Karpas-422 (cell line): ENCODE data around the gene TBC1D19. TPM values are rescaled to one million over a fixed set of nuclear protein-coding genes. Genes with fewer than 3 reads are reported as not detected.

Experiments
- DNase-seq: peaks from one replicate; pipeline ENCODE4 v3.0.0-alpha.2; 2015
- H2AFZ ChIP-seq: fragments of 200-600 bp; sonication (generic); 2 replicates; pipeline ENCODE4 v1.6.1; 2014; ENCODE audit warnings: antibody characterized with exemption, low read length, mixed read lengths
- H3K27ac ChIP-seq: fragments of 200-600 bp; sonication (generic); 2 replicates; pipeline ENCODE4 v1.5.1; 2014; ENCODE audit warnings: mild to moderate bottlenecking, low read length, moderate library complexity
- H3K27me3 ChIP-seq: fragments of 200-600 bp; sonication (generic); 2 replicates; pipeline ENCODE4 v1.6.1; 2014; ENCODE audit warnings: low read length, mixed read lengths
- H3K36me3 ChIP-seq: fragments of 200-600 bp; sonication (generic); 2 replicates; pipeline ENCODE4 v1.6.1; 2014; ENCODE audit warnings: low read length, mixed read lengths; ENCODE audit not compliant: insufficient read depth
- H3K4me1 ChIP-seq: fragments of 200-600 bp; sonication (generic); 2 replicates; pipeline ENCODE4 v1.6.1; 2014; ENCODE audit warnings: mild to moderate bottlenecking, low read length, mixed read lengths
- H3K4me2 ChIP-seq: fragments of 200-600 bp; sonication (generic); 2 replicates; pipeline ENCODE4 v1.6.1; 2014; ENCODE audit warnings: low read length, low read depth, mild to moderate bottlenecking; ENCODE audit not compliant: poor library complexity, severe bottlenecking
- H3K4me3 ChIP-seq: fragments of 200-600 bp; sonication (generic); 2 replicates; pipeline ENCODE4 v1.5.1; 2014; ENCODE audit warnings: mild to moderate bottlenecking, antibody characterized with exemption, low read length, mixed read lengths
- H3K79me2 ChIP-seq: fragments of 200-600 bp; sonication (generic); 2 replicates; pipeline ENCODE4 v1.6.1; 2014; ENCODE audit warnings: mild to moderate bottlenecking, low read length, mixed read lengths
- H3K9ac ChIP-seq: fragments of 200-600 bp; sonication (generic); 2 replicates; pipeline ENCODE4 v1.6.0; 2014; ENCODE audit warnings: low read length
- H3K9me2 ChIP-seq: fragments of 200-600 bp; sonication (generic), shearing (Covaris generic); replicated peaks from 2 replicates; pipeline ENCODE4 v1.6.0; 2014; ENCODE audit warnings: mild to moderate bottlenecking, low read length, moderate library complexity; ENCODE audit not compliant: insufficient read depth
- H3K9me3 ChIP-seq: fragments of 300-700, 200-600 bp; sonication (generic); 2 replicates; pipeline ENCODE4 v1.6.1; 2014; ENCODE audit warnings: low read length, mixed read lengths
- H4K20me1 ChIP-seq: fragments of 200-600 bp; sonication (generic); 2 replicates; pipeline ENCODE4 v1.6.1; 2014; ENCODE audit warnings: mild to moderate bottlenecking, antibody characterized with exemption, low read length, low read depth; ENCODE audit not compliant: insufficient read depth
- total RNA-seq: library from RNA; depleted of rRNA; stranded (reverse); fragments of >200 nt; shearing (Covaris generic); gene quantifications from 2 replicates; pipeline ENCODE4 v1.2.3, GENCODE V29; 2014; ENCODE audit warnings: low replicate concordance

TBC1D19 gene
- total RNA-seq, 1 experiment from 2014 or later: 14.1 TPM

DNA sequence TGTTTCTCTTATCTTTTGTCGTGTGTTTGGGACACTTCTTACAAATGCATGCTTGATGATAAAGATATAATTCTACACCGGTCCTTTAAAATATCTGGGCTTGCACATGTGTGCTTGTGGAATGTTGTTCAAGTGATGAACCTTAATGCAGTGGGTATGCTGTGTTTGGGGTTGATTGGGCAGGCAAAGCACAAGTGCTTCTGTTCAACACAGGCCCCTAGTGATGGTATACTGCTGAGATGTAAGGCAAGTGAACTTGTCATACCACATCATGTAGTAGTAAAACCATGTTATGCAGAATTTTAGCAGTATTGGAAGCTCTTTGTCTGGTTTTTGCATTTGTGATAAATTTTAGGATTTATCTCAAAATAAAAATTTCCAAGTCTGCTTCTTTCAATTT, 23.9 kb downstream of the TBC1D19 start:
- no peaks in the 10 kb centered on the region for H3K36me3 ChIP-seq
- no peak for DNase-seq
- no peak overlapping the region for H3K27ac ChIP-seq

DNA sequence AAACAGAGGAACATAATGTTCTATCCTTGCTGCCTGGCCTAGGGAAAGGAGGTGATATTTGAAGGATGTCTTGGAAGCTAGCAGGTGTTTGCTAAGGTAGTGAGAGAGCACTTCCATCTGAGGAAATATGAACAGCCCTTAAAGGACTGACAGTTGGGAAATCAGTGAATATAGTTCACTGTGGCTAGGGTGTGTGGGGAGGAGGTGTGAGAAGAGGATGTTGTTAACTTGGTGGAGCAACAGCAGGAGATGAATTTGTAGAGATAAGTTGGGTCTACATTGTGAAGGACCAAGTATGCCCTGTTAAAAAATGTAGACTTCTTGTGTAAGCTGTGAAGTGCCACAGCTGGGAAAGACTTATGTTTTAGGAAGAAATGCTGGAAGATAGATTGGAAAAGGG, 25.5 kb downstream of the TBC1D19 start:
- H3K9me2 ChIP-seq: no peaks in the 10 kb centered on the region
- H3K4me3 ChIP-seq: no peak overlapping the region
- DNase-seq: no peak
- no peak overlapping the region for H2AFZ ChIP-seq
- no peaks in the 10 kb centered on the region for H3K9me3 ChIP-seq
- no peaks in the 10 kb centered on the region for H3K4me1 ChIP-seq
- no peak overlapping the region for H3K27ac ChIP-seq
- H3K27me3 ChIP-seq: no peaks in the 10 kb centered on the region
- peaks cover 3% of the 10 kb centered on the region; the same call in 1 of the 2 replicates for H4K20me1 ChIP-seq
- H3K9ac ChIP-seq: no peak overlapping the region
- H3K36me3 ChIP-seq: no peaks in the 10 kb centered on the region
- H3K4me2 ChIP-seq: no peak overlapping the region
- no peaks in the 10 kb centered on the region for H3K79me2 ChIP-seq

More for the DNA sequence above, 23.9 kb downstream of the TBC1D19 start:
- Histone ChIP-seq H3K9me3 (no peaks in the 10 kb centered on the region), H4K20me1 (peaks cover 3% of the 10 kb centered on the region; the same call in 1 of the 2 replicates), H3K9ac (no peak overlapping the region), H3K4me2 (no peak overlapping the region), H3K4me3 (no peak overlapping the region), H2AFZ (no peak overlapping the region), H3K9me2 (no peaks in the 10 kb centered on the region), H3K4me1 (no peaks in the 10 kb centered on the region), H3K27me3 (no peaks in the 10 kb centered on the region), H3K79me2 (no peaks in the 10 kb centered on the region)

DNA sequence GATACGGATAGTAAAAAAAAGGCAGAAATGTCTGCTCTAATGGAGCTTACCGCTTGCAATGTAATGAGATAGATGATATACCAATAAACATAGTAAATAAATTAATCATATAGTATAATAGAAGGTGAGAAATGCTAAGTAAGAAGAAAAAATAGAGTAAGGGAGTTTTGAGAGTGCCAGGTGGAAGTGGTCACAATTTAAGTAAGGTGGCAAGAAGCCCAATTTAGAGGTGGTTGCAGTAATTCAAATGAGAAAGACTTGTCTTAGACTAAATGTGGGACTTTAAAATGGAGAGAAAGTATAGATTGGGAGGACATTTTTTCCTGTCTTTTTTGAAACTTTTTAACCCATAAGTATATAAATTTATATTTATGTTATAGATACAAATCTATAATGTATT, 26.0 kb downstream of the TBC1D19 start:
- Histone ChIP-seq H3K27me3 (no peaks in the 10 kb centered on the region), H3K27ac (no peak overlapping the region), H2AFZ (no peak overlapping the region), H3K79me2 (no peaks in the 10 kb centered on the region), H3K9ac (no peak overlapping the region), H3K4me2 (no peak overlapping the region), H4K20me1 (peaks cover 3% of the 10 kb centered on the region; the same call in 1 of the 2 replicates), H3K4me1 (no peaks in the 10 kb centered on the region), H3K9me3 (no peaks in the 10 kb centered on the region), H3K4me3 (no peak overlapping the region), H3K9me2 (no peaks in the 10 kb centered on the region), H3K36me3 (no peaks in the 10 kb centered on the region)
- DNase-seq: no peak

DNA sequence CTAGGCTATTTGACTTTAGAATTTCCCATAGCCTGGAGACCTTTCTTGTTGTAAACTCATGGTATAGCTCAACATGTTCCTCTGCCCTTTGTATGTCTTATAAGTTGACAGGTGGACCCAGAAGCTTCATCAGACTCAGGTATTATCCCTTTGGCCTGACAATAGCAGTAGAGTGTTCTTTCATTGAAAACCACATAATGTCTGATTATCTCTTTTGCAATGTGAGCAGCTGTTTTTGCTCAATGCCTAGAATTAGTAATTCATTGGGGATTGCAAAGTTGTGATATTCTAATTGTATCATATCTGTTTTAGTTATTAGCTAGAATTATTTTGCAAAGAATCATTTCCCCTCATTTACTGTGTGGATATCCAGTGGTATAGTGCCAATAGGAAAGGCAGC, 27.5 kb downstream of the TBC1D19 start:
- no peaks in the 10 kb centered on the region for H3K9me2 ChIP-seq
- no peaks in the 10 kb centered on the region for H4K20me1 ChIP-seq
- peak; percentile 36 for DNase-seq
- no peaks in the 10 kb centered on the region for H3K36me3 ChIP-seq
- no peak overlapping the region for H3K4me3 ChIP-seq
- no peak overlapping the region for H2AFZ ChIP-seq
- no peaks in the 10 kb centered on the region for H3K4me1 ChIP-seq
- no peaks in the 10 kb centered on the region for H3K9me3 ChIP-seq
- no peak overlapping the region for H3K9ac ChIP-seq
- no peaks in the 10 kb centered on the region for H3K79me2 ChIP-seq
- no peak overlapping the region for H3K27ac ChIP-seq
- H3K4me2 ChIP-seq: no peak overlapping the region
- no peaks in the 10 kb centered on the region for H3K27me3 ChIP-seq

DNA sequence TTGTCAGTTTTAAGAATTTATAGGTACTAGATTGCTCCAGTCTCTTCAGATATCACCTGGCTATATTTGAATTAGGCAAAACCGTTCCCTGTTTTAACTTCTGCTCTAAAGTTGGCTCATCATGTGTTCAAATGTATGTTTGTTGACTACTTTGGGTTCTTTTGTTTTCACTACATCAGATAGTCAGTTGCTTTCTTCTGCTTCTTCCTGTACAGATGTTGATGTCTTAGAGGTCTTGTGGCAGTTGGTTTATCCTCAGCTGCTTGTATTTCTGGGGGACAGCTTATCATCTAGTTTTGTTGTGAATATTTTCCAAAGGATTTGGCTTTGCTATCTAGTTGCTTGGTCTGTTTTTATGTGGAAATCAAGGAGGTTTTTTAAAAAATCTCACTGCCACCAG, 28.0 kb downstream of the TBC1D19 start:
- Histone ChIP-seq H3K27me3 (no peaks in the 10 kb centered on the region), H3K4me3 (no peak overlapping the region), H3K9ac (no peak overlapping the region), H3K4me1 (no peaks in the 10 kb centered on the region), H3K9me3 (no peaks in the 10 kb centered on the region), H4K20me1 (no peaks in the 10 kb centered on the region), H3K36me3 (no peaks in the 10 kb centered on the region), H3K4me2 (no peak overlapping the region), H3K27ac (no peak overlapping the region), H3K79me2 (no peaks in the 10 kb centered on the region), H3K9me2 (no peaks in the 10 kb centered on the region), H2AFZ (no peak overlapping the region)
- DNase-seq: peak; percentile 10

DNA sequence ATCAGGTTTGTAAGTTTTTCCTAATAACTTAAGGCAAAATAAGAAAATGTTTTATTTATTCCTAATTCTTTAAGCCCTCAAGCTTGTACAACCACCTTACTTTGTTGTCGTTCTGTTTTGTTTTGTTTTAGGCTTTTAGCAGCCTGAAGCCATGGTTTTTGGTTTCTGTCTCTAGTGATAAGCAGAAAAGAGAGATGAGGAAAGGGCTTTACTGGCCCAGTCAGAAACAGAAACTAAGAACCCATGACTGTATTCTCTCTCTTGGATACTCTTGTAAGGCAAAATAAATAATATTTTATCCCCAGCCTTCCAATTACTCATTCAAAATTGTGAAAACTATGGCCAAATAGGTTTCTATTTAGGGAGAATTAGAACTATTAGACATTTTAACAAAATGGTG, 29.4 kb downstream of the TBC1D19 start:
- no peak overlapping the region for H3K4me2 ChIP-seq
- H3K9ac ChIP-seq: no peak overlapping the region
- H3K9me2 ChIP-seq: no peaks in the 10 kb centered on the region
- no peaks in the 10 kb centered on the region for H3K4me1 ChIP-seq
- H3K79me2 ChIP-seq: no peaks in the 10 kb centered on the region
- no peaks in the 10 kb centered on the region for H3K27me3 ChIP-seq
- H3K36me3 ChIP-seq: no peaks in the 10 kb centered on the region
- DNase-seq: no peak
- no peak overlapping the region for H3K27ac ChIP-seq
- no peaks in the 10 kb centered on the region for H3K9me3 ChIP-seq
- no peak overlapping the region for H3K4me3 ChIP-seq
- H2AFZ ChIP-seq: no peak overlapping the region
- no peaks in the 10 kb centered on the region for H4K20me1 ChIP-seq

DNA sequence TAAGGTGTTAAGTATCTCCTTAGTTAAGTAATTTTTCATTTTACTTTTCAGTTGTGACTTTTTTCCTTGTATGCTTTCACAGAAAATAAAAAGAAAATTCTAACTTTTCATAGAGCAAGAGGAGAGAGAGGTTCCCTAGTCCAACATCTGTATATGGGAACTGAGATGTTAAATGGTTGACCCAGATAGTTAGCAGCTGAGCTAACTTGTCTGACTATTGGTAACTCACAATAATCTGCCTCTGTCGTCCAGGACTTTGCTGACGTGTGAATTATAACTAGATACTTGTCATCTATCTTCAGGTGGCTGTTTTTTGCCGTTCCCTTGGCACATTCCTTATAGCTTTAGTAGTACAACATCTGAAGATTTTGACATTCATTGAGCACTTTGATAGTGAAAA, 29.9 kb downstream of the TBC1D19 start:
- H4K20me1 ChIP-seq: no peaks in the 10 kb centered on the region
- H3K9me2 ChIP-seq: no peaks in the 10 kb centered on the region
- H3K4me2 ChIP-seq: no peak overlapping the region
- H3K9ac ChIP-seq: no peak overlapping the region
- H3K36me3 ChIP-seq: no peaks in the 10 kb centered on the region
- H3K79me2 ChIP-seq: no peaks in the 10 kb centered on the region
- DNase-seq: no peak
- H3K4me1 ChIP-seq: no peaks in the 10 kb centered on the region
- no peaks in the 10 kb centered on the region for H3K27me3 ChIP-seq
- H2AFZ ChIP-seq: no peak overlapping the region
- no peak overlapping the region for H3K4me3 ChIP-seq
- H3K27ac ChIP-seq: no peak overlapping the region
- H3K9me3 ChIP-seq: no peaks in the 10 kb centered on the region

DNA sequence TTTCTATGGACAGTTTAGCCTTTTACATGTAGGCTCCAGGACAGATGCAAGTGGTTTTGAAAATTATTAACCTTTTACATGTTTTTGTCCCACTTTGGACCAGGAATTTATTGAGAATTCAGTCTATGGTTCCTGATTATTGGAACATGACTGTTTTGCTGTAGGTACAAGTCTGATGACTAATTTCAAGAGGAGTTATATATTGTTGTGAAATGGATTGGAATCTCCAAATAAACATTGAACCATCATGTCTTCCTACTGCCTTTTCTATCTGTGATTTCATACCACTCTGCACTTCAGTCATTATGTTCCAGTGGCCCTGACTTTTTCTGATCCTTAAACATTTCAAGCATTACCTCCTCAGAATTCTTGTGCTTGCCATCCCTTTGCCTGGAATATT, 35.9 kb downstream of the TBC1D19 start:
- H3K4me3 ChIP-seq: no peak overlapping the region
- no peak overlapping the region for H3K4me2 ChIP-seq
- H3K9ac ChIP-seq: no peak overlapping the region
- no peaks in the 10 kb centered on the region for H3K27me3 ChIP-seq
- H3K9me3 ChIP-seq: no peaks in the 10 kb centered on the region
- no peak overlapping the region for H3K27ac ChIP-seq
- H2AFZ ChIP-seq: no peak overlapping the region
- peak; percentile 11 for DNase-seq
- no peaks in the 10 kb centered on the region for H4K20me1 ChIP-seq
- H3K79me2 ChIP-seq: no peaks in the 10 kb centered on the region
- H3K9me2 ChIP-seq: no peaks in the 10 kb centered on the region
- H3K4me1 ChIP-seq: no peaks in the 10 kb centered on the region
- no peaks in the 10 kb centered on the region for H3K36me3 ChIP-seq

DNA sequence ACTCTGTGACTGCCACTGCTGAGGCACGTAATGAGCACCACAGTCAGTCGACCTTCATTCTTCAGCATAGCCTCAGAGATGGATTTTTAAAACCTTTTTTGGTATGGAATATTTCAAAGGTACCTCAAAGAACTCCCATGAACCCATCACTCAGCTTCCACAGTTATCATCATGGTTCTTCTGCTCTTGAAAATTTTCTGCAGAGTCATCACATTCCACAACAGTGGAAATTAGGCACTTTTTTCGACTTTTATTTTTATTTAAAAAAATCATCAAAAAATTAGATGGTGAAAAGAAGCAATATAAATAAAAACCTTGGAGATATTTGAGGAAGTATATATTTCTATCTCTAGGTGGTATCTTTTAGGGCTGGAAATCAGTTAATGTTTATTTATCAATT, 37.5 kb downstream of the TBC1D19 start:
- Histone ChIP-seq H3K4me3 (no peak overlapping the region), H3K27ac (no peak overlapping the region), H3K79me2 (no peaks in the 10 kb centered on the region), H3K4me2 (no peak overlapping the region), H3K9me3 (no peaks in the 10 kb centered on the region), H4K20me1 (no peaks in the 10 kb centered on the region), H3K9me2 (no peaks in the 10 kb centered on the region), H3K4me1 (no peaks in the 10 kb centered on the region), H3K27me3 (no peaks in the 10 kb centered on the region), H3K9ac (no peak overlapping the region), H2AFZ (no peak overlapping the region), H3K36me3 (no peaks in the 10 kb centered on the region)
- peak; percentile 20 for DNase-seq
